GM19467 (cell line): Measurements from ENCODE around the gene IL31RA.

Experiments
- ATAC-seq: cut with Tn5 transposase; IDR thresholded peaks from one replicate; pipeline ENCODE4 v1.9.1; 2021; ENCODE audit warnings: mild to moderate bottlenecking, moderate library complexity; ENCODE audit not compliant: unreplicated experiment

The IL31RA gene

DNA sequence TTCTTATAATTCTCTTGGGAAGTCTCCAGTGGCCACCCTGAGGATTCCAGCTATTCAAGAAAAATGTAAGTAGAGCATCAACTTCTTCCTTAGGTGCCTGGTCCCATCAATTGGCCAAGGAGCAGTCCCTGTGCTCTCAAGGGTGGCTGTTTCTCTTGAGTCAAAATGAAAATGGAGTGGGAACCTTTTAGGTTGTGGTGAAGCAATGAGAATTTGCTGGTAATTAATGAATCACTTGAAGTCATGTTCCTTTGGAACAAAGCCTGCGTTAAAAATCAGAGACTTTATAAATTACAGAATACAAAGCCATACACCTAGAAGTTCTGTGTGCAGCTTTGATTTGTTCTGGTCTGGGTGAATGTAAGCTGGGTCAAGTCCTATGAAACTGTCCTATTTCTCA is 48.9 kb downstream of the IL31RA start:
- ATAC-seq = no peak

DNA sequence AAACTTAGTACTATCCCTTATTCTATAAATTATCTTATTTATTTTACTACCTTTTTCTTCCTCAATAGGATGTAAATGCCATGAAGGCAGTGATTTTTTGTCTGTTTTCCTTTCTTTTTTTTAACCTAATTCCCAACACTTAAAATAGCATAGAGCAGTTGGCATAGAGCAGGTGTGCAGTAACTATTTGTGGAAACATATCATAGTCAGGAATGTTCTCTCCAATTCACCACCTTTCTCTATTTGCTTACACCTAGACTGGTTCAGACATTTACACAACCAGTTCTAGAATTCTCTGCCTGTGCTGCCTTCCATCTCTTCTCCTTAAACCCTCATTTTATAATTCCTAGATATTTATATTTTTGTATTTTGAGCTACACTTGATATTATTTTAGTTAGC is 49.6 kb downstream of the IL31RA start:
- no peak for ATAC-seq

DNA sequence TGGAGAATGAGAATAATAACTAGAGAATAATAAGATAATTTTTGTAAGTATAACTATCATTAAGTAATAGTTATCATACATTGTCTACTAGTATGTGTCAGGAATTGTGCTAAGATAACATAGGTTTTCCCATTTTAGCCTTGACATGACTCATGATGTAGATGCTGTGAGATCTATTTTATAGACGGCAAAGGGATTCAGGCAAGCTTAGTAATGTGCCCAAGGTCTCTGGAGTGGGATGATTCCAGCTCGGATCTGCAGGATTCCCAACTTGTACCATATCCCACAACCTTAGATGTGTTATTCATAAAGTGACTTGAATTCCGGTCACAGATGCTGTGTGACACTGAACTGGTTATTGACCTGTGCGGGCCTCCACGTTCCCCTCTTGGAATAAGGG is 51.5 kb downstream of the IL31RA start:
- no peak for ATAC-seq

DNA sequence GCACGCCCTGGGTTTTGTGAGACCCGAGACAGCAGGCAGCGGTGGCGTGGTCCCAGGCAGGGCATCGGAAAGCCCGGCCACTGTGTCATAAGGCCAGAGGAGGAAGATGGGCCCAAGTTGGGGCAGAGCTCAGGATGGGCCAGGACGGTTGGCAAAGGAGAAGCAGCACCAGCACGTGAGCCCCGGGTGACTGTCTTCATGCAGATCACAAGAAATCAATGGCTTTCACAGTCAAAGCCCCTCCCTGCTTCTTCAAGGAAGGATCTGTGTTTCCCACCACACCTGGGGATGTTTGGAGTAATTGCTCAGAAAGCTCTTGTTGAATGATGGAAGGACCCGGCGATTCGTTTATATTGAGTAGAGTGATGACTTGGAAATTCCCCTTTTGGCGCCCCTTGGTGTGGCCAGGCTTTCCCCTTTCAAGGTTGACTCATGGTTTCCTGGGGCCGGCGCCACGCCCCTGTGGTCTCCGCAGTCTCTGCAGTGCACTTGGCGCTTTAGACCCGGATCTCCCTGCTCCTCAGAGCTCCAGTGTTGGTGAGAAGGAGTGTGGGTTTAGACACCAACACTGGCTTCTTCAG is 52.1 kb downstream of the IL31RA start:
- ATAC-seq = peak; percentile 79

DNA sequence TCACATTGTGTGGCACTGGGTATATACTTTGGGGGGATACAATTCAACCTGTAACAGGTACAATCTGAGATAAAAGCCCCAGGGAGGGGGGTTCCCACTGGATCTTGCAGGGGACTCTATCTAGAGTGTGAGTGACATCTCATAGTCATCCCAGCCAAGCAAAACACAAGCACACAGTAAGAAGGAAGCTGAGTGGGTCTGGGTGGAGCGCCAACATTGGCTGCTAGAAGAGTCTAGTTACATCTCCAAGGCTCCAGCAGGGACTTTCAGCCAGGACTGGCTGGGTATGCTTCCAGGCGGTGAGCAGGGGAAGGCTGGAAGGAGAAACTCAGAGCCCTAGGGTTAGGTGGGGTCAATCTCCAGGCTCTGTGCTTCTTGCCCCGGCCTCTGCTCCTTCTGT is 53.0 kb downstream of the IL31RA start:
- no peak for ATAC-seq

DNA sequence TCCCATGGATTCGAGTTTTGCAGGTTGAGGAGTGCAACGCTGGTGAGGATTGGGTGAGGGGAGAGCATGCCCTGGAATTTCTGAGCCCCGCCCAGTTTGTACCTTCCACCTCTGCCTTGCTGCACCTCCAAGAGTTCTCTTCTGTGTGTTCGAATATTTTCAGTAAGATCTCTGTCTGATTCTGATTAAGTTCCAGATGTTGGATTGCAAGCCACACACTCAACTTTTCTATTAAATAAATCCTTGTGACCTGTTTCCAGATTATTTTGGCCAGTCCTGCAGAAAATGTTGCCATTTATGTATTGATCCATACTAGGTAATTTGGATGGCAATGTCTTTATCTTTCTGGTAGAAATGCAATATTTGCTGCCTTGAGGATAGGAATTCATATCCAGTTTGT is 54.1 kb downstream of the IL31RA start:
- ATAC-seq = no peak

DNA sequence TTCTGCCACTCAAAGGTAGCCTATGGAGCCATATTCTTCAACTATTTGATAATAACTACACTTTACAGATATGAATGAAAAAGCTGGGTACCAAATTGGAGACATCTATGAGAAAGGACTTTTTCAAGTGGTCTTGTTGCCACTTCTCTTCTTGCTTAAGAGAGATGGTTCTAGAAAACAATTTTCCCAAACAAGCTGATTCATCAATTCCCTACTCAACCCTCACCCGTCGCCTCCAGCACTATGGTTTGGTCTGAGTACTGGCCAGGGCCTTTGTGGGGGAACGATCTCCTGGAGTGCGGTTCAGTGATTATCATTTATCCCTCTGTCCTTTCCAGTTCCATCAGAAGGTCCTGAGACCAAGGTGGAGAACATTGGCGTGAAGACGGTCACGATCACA is 56.8 kb downstream of the IL31RA start:
- ATAC-seq = no peak

DNA sequence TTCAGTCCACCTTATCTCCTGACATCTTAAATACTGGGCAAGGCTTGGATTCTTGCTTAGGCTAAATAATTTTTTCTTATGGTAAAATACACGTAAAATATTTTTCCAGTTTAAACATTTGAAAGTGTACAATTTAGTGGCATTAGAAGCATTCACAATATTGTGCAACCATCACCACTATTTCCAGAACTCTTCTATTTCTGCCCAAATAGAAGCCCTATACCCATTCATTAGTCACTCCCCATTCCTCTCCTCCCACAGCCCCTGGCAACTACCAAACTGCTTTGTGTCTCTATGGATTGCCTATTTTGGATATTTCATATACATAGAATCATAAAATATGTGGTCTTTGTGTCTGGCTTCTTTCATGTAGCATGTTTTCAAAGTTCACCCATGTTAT is 57.6 kb downstream of the IL31RA start:
- no peak for ATAC-seq

DNA sequence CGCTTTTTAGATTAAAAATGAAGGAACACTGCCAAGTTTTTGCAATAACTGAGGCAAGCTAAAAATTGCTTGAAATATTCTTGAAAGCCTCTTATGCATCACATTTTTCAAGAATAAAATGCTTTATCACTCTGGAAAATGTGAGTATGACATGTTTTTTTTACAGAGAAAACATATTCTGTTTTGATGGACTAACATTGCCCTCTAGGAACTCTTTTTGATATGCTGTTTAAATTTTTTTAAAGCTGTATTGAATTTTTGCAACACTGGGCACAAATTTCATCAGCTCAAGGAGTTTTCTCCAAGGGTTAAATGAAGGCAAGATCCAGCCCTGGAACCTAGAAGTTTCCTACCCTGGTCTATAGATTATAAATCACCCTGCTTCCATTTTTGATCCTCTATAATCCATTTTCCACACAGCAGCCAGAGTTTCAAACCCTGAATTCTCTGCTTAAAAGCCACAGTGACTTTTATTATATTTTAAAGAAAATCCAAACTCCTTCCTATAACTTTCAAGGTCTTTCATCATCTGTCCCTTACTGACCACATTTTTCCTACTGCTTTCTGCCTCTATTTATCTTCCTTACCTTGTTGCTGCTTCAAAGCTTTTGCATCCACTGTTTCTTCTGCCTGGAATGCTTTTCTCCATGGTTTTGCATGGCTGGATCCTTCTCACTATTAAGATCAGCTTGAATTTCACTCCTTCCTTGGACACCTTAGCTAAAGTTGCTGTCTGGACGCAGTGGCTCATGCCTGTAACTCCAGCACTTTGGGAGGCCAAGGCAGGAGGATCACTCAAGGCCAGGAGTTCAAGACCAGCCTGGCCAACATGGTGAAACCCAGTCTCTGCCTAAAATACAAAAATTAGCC is 60.9 kb downstream of the IL31RA start:
- ATAC-seq = no peak

DNA sequence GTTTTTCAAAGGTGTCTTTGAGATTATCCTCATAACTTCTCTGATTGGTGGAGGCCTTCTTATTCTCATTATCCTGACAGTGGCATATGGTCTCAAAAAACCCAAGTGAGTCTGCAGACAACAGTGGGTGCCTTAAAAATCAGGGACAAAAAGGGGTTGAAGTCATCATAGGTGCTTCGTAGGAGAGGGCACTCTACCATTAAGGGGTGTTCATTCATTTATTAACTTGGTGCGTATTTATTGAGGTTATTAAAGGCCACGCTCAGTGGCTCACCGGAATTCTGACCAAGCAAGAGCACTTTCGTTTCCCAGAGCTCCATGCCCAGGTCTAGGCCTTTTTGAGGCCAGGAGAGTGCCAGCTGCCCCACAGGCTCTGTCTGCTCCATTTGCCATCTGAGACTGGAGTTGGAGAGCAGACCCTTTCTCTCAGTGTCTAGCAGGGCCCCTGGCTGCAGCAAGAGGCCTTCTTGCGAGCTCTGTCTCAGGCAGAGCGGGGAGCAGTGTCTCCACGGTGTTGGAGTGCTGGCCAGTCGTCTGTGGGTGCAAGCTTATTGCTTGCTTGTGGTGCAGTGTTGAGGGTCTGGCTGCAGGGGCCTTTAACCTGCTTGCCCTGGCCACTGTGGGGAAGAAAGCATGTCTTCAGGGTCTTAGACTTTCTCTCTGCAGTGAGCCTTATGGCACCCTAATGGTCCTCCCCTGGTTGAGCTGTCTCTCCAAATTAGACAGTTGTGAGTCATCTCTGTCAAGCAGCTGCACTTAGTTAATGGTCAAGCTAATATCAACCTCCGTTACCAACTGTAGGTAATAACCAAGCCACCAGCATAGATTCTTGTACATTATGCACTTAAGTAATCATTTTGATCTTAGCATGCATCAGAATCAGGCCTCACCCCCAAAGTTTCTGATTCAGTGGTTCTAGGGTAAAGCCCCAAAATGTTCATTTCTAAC is 62.6 kb downstream of the IL31RA start:
- peak; percentile 88 for ATAC-seq

DNA sequence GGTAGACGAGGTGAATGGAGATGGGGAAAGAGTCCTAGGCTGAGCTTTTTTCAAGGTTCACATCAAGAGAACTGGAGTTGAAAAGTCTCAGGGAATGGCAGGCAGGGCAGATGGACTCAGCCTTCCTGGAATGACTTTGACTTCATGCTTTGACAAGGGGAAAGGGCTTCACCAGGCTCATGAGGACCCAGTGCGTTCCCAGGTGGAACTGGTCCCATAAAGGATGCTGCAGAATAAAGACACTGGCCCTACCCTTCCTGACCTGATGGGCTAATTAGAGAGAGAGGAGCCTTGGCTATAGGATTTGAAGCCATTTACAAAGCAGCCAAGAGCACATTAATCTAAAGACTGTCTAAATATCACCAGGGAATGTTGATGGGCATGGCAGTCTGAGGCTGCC is 63.8 kb downstream of the IL31RA start:
- no peak for ATAC-seq

DNA sequence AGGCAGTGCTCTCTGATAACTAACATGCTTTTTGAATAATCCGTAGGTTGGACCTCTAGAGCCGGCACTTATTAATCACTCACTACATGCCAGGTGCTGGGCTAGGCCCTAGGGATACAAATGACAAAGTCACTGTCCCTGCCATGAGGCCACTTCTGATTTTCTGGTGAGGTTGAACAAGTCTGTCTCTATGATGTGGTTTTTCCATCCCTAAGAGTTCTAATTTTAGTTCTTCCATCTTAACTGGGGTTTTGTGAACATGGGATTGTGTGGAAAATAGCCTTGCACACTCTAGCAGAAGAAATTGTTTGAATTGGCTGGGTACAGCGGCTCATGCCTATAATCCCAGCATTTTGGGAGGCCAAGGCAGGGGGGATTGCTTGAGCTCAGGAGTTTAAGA is 64.6 kb downstream of the IL31RA start:
- no peak for ATAC-seq

DNA sequence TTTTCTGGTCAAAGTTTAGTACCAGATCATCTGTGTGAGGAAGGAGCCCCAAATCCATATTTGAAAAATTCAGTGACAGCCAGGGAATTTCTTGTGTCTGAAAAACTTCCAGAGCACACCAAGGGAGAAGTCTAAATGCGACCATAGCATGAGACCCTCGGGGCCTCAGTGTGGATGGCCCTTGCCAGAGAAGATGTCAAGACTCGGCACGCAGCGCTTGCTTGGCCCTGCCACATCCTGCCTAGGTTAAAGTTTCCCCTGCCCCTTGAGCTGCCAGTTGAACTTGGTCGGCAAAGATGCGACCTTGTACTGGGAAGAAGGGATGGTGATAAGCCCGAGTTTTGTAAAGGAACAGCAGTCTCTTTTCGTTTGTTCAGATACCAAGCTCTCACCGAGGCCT is 65.8 kb downstream of the IL31RA start:
- ATAC-seq = no peak

DNA sequence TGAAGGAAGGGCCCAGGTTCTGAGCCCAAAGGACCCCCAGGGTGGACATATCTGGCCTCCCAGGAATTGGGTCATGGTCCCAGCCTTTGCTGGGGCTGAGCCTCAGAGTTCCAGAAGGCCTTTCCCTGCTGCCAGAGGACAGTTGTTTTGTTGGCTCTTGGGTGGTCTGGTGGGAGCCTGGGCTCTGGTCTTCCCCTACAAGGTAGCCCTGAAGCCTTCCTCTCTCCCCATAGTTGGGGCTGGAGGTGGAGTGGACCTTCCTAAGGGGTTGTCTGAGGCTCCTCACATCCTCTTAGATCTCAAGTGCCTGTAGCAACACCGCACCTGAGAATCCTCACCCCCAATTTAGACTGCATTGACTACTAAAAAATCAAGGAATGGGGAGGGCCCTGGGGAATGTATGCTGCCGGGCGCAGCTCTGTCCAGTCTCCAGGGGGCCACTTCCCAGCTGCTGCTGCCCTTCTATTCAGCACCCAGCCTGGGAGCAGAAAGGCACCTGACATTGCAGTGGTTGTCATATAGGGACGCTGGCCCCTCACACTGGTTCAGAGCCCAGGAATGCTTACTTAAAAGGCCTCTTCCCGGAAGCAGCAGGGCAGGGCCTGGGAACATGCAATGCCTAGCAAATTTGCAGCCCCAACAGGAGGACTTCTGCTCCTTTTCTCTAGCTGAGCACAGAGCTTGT is 66.4 kb downstream of the IL31RA start:
- no peak for ATAC-seq

DNA sequence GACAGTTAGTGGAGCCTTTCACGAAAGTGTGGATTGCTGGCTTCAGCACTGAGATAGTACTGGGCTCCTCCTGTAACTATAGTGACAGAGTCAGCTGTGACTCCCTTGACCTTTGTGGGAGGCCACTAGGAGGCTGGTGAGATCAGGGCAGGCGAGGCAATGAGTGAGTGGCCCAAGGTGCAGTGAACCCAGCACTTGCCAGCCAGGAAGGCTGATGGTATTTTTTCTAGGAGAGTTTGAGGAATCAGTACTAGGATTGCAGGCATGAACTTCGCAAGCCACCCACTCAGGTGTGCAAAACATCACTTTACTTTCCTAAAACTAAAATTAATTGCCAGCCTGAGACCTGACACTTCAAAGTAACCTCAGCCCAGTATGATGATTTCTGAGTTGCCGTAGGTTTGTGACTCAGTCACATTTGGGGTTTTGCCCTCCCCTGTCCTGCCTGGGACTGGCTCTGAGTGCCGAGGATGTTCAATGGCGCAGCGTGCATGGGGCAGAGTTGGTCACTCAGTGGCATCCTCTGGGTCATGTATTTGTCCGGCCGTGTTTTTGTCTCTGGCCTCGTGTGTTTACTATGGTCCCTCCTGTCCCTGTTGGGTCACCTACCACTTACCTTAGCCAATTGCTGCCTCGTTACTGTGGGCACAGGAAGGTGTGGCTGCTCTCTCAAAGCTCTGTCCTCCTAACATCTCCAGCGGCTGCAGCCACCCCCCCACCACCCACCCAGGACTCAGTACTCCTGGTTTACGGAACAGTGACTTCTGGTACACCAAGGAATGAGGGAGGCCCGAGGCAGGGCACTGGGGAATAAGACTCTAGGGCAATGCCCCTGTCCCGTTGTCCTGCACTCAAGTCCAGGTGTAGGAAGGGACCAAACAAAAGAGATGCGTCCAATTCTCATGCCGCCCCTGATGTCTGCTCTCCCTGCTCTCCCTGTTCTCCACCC is 67.2 kb downstream of the IL31RA start:
- no peak for ATAC-seq

DNA sequence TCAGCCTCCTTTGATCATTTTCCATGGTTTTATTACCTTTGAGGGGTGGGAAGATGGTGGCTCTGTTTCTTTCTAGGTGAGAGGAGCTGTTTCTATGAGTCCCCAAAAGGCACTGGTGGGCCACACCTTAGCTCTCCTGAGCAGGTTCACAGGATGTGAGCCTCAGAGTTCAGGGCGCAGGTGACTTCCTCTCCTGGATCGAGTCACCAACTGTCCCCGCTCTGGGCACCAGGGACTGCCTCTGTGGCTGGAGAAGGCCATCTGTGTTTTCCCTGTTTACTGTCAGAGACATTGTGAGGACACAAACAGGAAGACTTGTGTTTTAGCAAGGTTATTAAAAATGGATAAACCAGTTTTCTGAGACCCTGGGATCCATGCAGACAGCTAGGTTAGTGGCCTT is 68.5 kb downstream of the IL31RA start:
- no peak for ATAC-seq

DNA sequence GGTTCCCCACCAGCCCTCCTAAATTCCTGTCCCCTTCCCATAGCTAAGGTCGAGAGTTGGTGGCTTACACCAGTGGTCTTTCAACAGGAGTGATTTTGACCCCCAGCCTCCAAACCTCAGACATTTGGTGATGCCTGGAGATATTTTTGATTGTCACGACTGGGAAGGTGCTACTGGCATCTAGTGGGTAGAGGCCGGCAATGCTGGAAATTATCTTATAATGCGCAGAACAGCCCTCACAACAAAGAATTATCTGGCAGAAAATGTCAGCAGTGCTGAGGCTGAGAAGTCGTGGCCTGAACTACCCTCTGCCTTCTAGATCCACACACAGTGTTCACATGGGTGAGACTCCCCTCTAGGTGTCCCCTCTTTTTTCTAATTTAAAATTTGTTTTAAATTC is 69.6 kb downstream of the IL31RA start:
- ATAC-seq = no peak

DNA sequence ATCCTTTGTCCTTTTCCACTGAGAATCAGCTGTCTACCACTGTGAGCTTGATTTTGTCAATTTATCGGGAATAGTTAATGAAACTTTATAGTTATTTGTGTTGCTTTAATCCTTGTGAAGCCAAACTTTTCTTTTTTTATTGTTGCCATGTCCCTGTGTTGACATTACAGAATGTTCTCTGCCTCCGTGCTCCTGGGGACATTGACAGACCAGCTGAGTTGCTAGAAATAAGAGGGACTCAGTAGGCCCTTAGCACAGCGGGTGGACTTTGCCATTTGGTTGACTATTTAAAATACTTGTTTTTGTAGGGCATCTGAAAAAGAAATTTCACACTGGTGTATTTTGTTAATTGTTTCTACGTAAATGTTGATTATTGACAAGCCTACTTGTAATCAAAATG is 70.5 kb downstream of the IL31RA start:
- ATAC-seq = no peak

DNA sequence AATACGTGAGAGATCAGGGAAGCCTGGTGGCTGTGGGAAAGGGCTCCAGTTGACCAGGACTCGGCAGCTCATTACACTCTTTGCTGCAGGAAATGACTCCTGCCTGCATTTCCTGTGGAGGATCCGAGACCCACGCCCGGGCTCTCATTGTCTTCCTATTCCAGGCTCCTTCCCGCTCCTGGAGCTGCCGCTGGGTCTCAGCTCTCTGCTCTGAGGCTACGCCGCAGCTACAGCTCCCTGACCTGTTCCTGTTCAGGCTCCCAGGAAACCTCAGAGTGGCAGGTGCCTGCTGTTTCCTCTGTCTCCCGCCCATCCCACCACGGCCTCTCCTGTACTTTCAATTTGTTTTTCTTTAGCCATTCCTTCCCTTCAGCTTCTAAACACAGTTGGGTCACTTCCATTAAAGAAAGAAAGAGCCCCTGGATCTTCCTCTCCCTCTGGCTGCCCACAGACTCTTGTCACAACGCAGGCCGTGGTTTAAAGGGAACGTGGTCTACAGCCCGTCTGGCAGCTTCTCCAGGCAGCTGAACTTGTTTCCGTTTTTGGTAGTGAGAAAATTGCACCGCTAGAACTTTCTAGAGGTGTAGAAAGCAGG is 72.1 kb downstream of the IL31RA start:
- ATAC-seq = no peak
